Right lobe of liver (tissue), 6 donors: ENCODE results near the gene SYNE1. TPM values are rescaled to one million over a fixed set of nuclear protein-coding genes. Genes with fewer than 3 reads are reported as not detected.
A peak's percentile ranks its signal among the peaks of the same experiment; 100 is the strongest.

Experiments
- ATAC-seq, 4 donors: fragments of 200-7000 bp; cut with Tn5 transposase; one replicate each; pipeline ENCODE4 v1.9.1; 2020; ENCODE audit warnings: mild to moderate bottlenecking in 4 of 4, moderate library complexity in 4 of 4
- DNase-seq, 3 donors: peaks; one replicate each; pipeline ENCODE4 v3.0.0-alpha.2; 2020
- H3K27ac ChIP-seq, 3 donors: fragments of 200-600 bp; one replicate each; pipeline ENCODE4 v1.8.0; 2022
- H3K27me3 ChIP-seq, 2 donors: fragments of 200-600 bp; one replicate each; pipeline ENCODE4 v1.8.0; 2022
- H3K36me3 ChIP-seq, 4 donors: fragments of 200-600 bp; sonication (generic) in 1 of 4; one replicate each; pipeline versions ENCODE4 v1.5.1 to v1.8.0; 2017 to 2022; ENCODE audit warnings: control low read depth in 1 of 4
- H3K4me1 ChIP-seq, 4 donors: fragments of 200-600 bp; sonication (generic) in 1 of 4; one replicate each; pipeline versions ENCODE4 v1.5.1 to v1.8.0; 2017 to 2022; ENCODE audit warnings: control low read depth in 1 of 4
- H3K4me3 ChIP-seq, 3 donors: fragments of 200-600 bp; one replicate each; pipeline ENCODE4 v1.8.0; 2022
- H3K9me3 ChIP-seq, 4 donors: fragments of 200-600 bp; sonication (generic) in 1 of 4; one replicate each; pipeline versions ENCODE4 v1.5.1 to v1.8.0; 2017 to 2022; ENCODE audit warnings: control low read depth in 1 of 4
- CTCF ChIP-seq, 4 donors: fragments of 200-600 bp in 3 of 4; fragments of 450-650 bp in 1 of 4; IDR thresholded peaks; one replicate each; pipeline versions ENCODE4 v1.5.1 to v1.8.0; 2016 to 2022; ENCODE audit warnings: antibody characterized with exemption in 4 of 4, mild to moderate bottlenecking in 2 of 4
- POLR2A ChIP-seq: fragments of 450-650 bp; IDR thresholded peaks from one replicate; pipeline ENCODE4 v1.6.1; 2017; ENCODE audit warnings: antibody characterized with exemption, mild to moderate bottlenecking
- WGBS: methylation state at CpG from one replicate; pipeline ENCODE4 v1.1.6; 2018; ENCODE audit warnings: low coverage, low lambda C conversion rate; ENCODE audit not compliant: insufficient coverage; ENCODE audit errors: missing lambda C conversion rate; 5-methylcytosine and 5-hydroxymethylcytosine counted together
- intact Hi-C, 2 donors: fragments of 100-400 bp; cut with DNase I; formaldehyde crosslinking; loops; one replicate each; pipeline versions ENCODE4 v1.11.2 to v1.14.1; 2022
- total RNA-seq, 6 experiments: library from RNA; depleted of rRNA in 2 of 6; stranded (reverse); fragments of >200 nt in 2 of 6; fragmentation: NEBNext Ultra II Directional in 3 of 6; extraction: Animal tissue kit (Norgen Biotek cat#: 25700) in 3 of 6; gene quantifications; one replicate each; pipeline versions ENCODE4 v1.1.0 to v1.2.4, GENCODE V29; 2016 to 2023
- donor health status: DM: no; HTN: yes; CAD: no.
- donor health status: DM: no; HTN: no; CAD: no.
- donor health status: DM: no; HTN: no; CAD: no.
- donor health status: DM: no; HTN: yes; CAD: no.
- donor health status: DM: no; HTN: yes; CAD: no.

Gene SYNE1
- total RNA-seq, 6 experiments from 2014 or later = 22.8 to 43.2 (median 25.0) TPM

GRCh38 chr6:152309006-152309405 lies 328.2 kb downstream of the SYNE1 start:
- no peaks in the 10 kb centered on the region for H3K9me3 ChIP-seq
- 94% methylated on average over 3 of the region's 3 CpGs for WGBS
- H3K4me3 ChIP-seq = no peak overlapping the region
- ATAC-seq (no peak), DNase-seq (no peak)
- no peaks in the 10 kb centered on the region for H3K36me3 ChIP-seq
- H3K27ac ChIP-seq = no peak overlapping the region
- intact Hi-C loops = no loop called here
- H3K27me3 ChIP-seq = no peaks in the 10 kb centered on the region
- peaks cover 0 to 21% (median 9%) of the 10 kb centered on the region in 4 donors for H3K4me1 ChIP-seq
- TF ChIP-seq CTCF (IDR thresholded peaks at IDR 0.05) (no peak), POLR2A (no peak)

GRCh38 chr6:152308306-152308705 lies 328.9 kb downstream of the SYNE1 start:
- WGBS = 83% methylated on average over 5 of the region's 5 CpGs
- H3K36me3 ChIP-seq = no peaks in the 10 kb centered on the region
- intact Hi-C loops = no loop called here
- TF ChIP-seq POLR2A (no peak), CTCF (IDR thresholded peaks at IDR 0.05) (no peak)
- no peaks in the 10 kb centered on the region for H3K9me3 ChIP-seq
- H3K4me3 ChIP-seq = no peak overlapping the region
- peaks cover 0 to 14% (median 6%) of the 10 kb centered on the region in 4 donors for H3K4me1 ChIP-seq
- ATAC-seq (no peak), DNase-seq (no peak)
- H3K27ac ChIP-seq = no peak overlapping the region
- H3K27me3 ChIP-seq = no peaks in the 10 kb centered on the region

GRCh38 chr6:152305672-152306071 lies 331.5 kb downstream of the SYNE1 start:
- ATAC-seq = peak; percentile 16 to 46 (median 34)
- intact Hi-C loops = no loop called here
- DNase-seq = no peak
- no peak for TF ChIP-seq CTCF (IDR thresholded peaks at IDR 0.05)
- no peak for TF ChIP-seq POLR2A
- 6% methylated on average over 1 of the region's 1 CpG for WGBS
- H3K4me3 ChIP-seq = no peak overlapping the region
- H3K27me3 ChIP-seq = no peaks in the 10 kb centered on the region
- H3K27ac ChIP-seq = peak overlapping the region in 2 of 3 donors; percentile 47 to 68
- H3K9me3 ChIP-seq = no peaks in the 10 kb centered on the region
- no peaks in the 10 kb centered on the region for H3K36me3 ChIP-seq
- peaks cover 0 to 22% (median 5%) of the 10 kb centered on the region in 4 donors for H3K4me1 ChIP-seq

- H3K9me3 ChIP-seq = no peaks in the 10 kb centered on the region
- intact Hi-C loops = no loop called here
- H3K36me3 ChIP-seq = no peaks in the 10 kb centered on the region
- no peaks in the 10 kb centered on the region for H3K27me3 ChIP-seq
- ATAC-seq (peak; percentile 89 to 94 (median 90)), DNase-seq (peak; percentile 91 to 94 (median 92))
- H3K4me3 ChIP-seq = peak overlapping the region; percentile 66 to 79 (median 67)
- peaks cover 0 to 45% (median 13%) of the 10 kb centered on the region in 4 donors for H3K4me1 ChIP-seq
- WGBS = under 1% methylated on average over 17 of the region's 44 CpGs
- H3K27ac ChIP-seq = peak overlapping the region; percentile 83 to 96 (median 89)
- TF ChIP-seq CTCF (IDR thresholded peaks at IDR 0.05) (peak; percentile 54 to 57 (median 56)), POLR2A (peak; percentile 74)
Measured at GRCh38 chr6:152301765-152302568, 335.2 kb downstream of the SYNE1 start.
